DMS53 treated with DMSO at 0.1 percent for 48 hours (cell line): Measurements from ENCODE around the gene RNF113A.
"Not testable (repeated sequence)": the region's sequence is repeated elsewhere in the genome, so short reads cannot be mapped to it uniquely, and the experiment has no call there.

ENCODE experiments used
- DNase-seq: peaks from one replicate; lab custom pipeline; 2025; ENCODE audit not compliant: unreplicated experiment; lab: John Stamatoyannopoulos, UW

RNF113A gene

GRCh38 chrX:119852382-119853353, 18.9 kb downstream of the RNF113A start, which contains the start of gene UPF3B:
TSS of gene UPF3B (minus strand) at chrX:119852963. CDS start at chrX:119852928, 35 bp downstream.
- DNase-seq: peak; percentile 97

- DNase-seq: no peak
Measured at GRCh38 chrX:119833905-119834304, 37.6 kb downstream of the RNF113A start.

GRCh38 chrX:119828446-119828845, 43.1 kb downstream of the RNF113A start:
- no peak for DNase-seq

GRCh38 chrX:119826399-119826959, 45.1 kb downstream of the RNF113A start:
- DNase-seq: no peak

GRCh38 chrX:119824221-119824620, 47.3 kb downstream of the RNF113A start:
- not testable (repeated sequence) for DNase-seq

GRCh38 chrX:119821703-119822102, 49.8 kb downstream of the RNF113A start:
- DNase-seq: peak; percentile 9
